PC-3 (cell line): Measurements from ENCODE around the gene MIPEP. TPM values are rescaled to one million over a fixed set of nuclear protein-coding genes. Genes with fewer than 3 reads are reported as not detected.

ENCODE experiments used
- ATAC-seq: fragments of 200-7000 bp; cut with Tn5 transposase; 2 replicates; pipeline ENCODE4 v1.9.1; 2020; ENCODE audit warnings: mild to moderate bottlenecking, moderate library complexity
- BruUV-seq: library from RNA; stranded (reverse); fragments of 400-500 nt; replicated peaks from 2 replicates; lab custom pipeline; 2021; lab: Mats Ljungman, UMichigan
- CTCF ChIA-PET: fragments of 300-600 bp; sonication (Branson Sonifier 250); formaldehyde crosslinking; loops from one replicate; lab custom pipeline; 2022; ENCODE audit warnings: antibody characterized with exemption; lab: Charles Lee
- POLR2A ChIA-PET: fragments of 300-600 bp; sonication (Branson Sonifier 250); formaldehyde crosslinking; loops from one replicate; lab custom pipeline; 2022; ENCODE audit warnings: antibody characterized with exemption; ENCODE audit not compliant: unreplicated experiment; lab: Charles Lee
- DNase-seq: peaks from one replicate; pipeline ENCODE4 v3.0.0-alpha.2; 2015
- H2AFZ ChIP-seq: fragments of 300-600 bp; sonication (generic); 2 replicates; pipeline ENCODE4 v1.6.0; 2016; ENCODE audit warnings: antibody characterized with exemption, low read length
- H3F3A ChIP-seq: fragments of 300-600 bp; sonication (generic); one replicate; pipeline ENCODE4 v1.6.0; 2017; ENCODE audit warnings: antibody characterized with exemption, low read length, control low read depth, mild to moderate bottlenecking; ENCODE audit not compliant: unreplicated experiment
- H3K27ac ChIP-seq: fragments of 300-600 bp; sonication (generic); 2 replicates; pipeline ENCODE4 v1.5.1; 2016; ENCODE audit warnings: mild to moderate bottlenecking, low read length
- H3K27me3 ChIP-seq: fragments of 300-600 bp; sonication (generic); 2 replicates; pipeline ENCODE4 v1.6.1; 2016; ENCODE audit warnings: low read length, mixed read lengths
- H3K36me3 ChIP-seq: fragments of 300-600 bp; sonication (generic); 2 replicates; pipeline ENCODE4 v1.6.1; 2016; ENCODE audit warnings: low read depth, mixed run types, low read length, mixed read lengths
- H3K4me1 ChIP-seq: fragments of 300-600 bp; sonication (generic); 2 replicates; pipeline ENCODE4 v1.5.1; 2016; ENCODE audit warnings: low read length; ENCODE audit not compliant: insufficient read depth
- H3K4me2 ChIP-seq: fragments of 300-600 bp; sonication (generic); 2 replicates; pipeline ENCODE4 v1.6.0; 2016; ENCODE audit warnings: low read length
- H3K4me3 ChIP-seq: fragments of 300-600 bp; sonication (generic); 2 replicates; pipeline ENCODE4 v1.5.1; 2016; ENCODE audit warnings: mild to moderate bottlenecking, low read length, mixed read lengths
- H3K79me2 ChIP-seq: fragments of 300-600 bp; sonication (generic); 2 replicates; pipeline ENCODE4 v1.6.1; 2017; ENCODE audit warnings: low read length, mixed read lengths
- H3K9ac ChIP-seq: fragments of 300-600 bp; sonication (generic); 2 replicates; pipeline ENCODE4 v1.6.0; 2016; ENCODE audit warnings: mild to moderate bottlenecking, low read length
- H3K9me2 ChIP-seq: fragments of 300-600 bp; sonication (generic); replicated peaks from 2 replicates; pipeline ENCODE4 v1.6.1; 2016; ENCODE audit warnings: mixed run types, low read length, mixed read lengths
- H3K9me3 ChIP-seq: fragments of 300-600 bp; sonication (generic); 2 replicates; pipeline ENCODE4 v1.6.1; 2016; ENCODE audit warnings: low read length, mixed read lengths
- H4K20me1 ChIP-seq: fragments of 300-600 bp; sonication (generic); 2 replicates; pipeline ENCODE4 v1.6.1; 2016; ENCODE audit warnings: low read length, mixed read lengths
- CTCF ChIP-seq: fragments of 300-600 bp; sonication (generic); conservative IDR thresholded peaks from 2 replicates; pipeline ENCODE4 v1.5.1; 2017; ENCODE audit warnings: antibody characterized with exemption, low read depth, mild to moderate bottlenecking, low read length
- EZH2 ChIP-seq: fragments of 300-600 bp; sonication (generic); IDR thresholded peaks from one replicate; pipeline ENCODE4 v1.6.1; 2017; ENCODE audit warnings: antibody characterized with exemption, mild to moderate bottlenecking, low read length; ENCODE audit not compliant: unreplicated experiment
- EZH2phosphoT487 ChIP-seq: fragments of 300-600 bp; sonication (generic); IDR thresholded peaks from 2 replicates; pipeline ENCODE4 v1.6.1; 2018; ENCODE audit warnings: mild to moderate bottlenecking, antibody characterized with exemption, low read length, borderline replicate concordance
- intact Hi-C: fragments of 100-400 bp; cut with micrococcal nuclease; formaldehyde crosslinking; loops from 2 replicates; pipeline ENCODE4 v1.9.0; 2023
- total RNA-seq: library from RNA; depleted of rRNA; stranded (reverse); fragments of >200 nt; gene quantifications from 2 replicates; pipeline ENCODE4 v1.2.3, GENCODE V29; 2014

MIPEP gene
- total RNA-seq, 1 experiment from 2014 or later, result 30.5 TPM

GRCh38 chr13:23848019-23848418, 41.2 kb downstream of the MIPEP start:
- ChIA-PET POLR2A (interaction anchor here (1.0 kb wide), 1 partner anchor 11 kb away, joined by 4 read pairs; no protein-coding TSS in a partner anchor), CTCF (no interaction called here)
- no peak for TF ChIP-seq EZH2phosphoT487
- TF ChIP-seq CTCF, result no peak
- no peak for TF ChIP-seq EZH2
- DNase-seq, result no peak
- H3K4me2 ChIP-seq, result no peak overlapping the region
- H3K9me2 ChIP-seq, result no peaks in the 10 kb centered on the region
- H3K9me3 ChIP-seq, result no peaks in the 10 kb centered on the region
- H3K27ac ChIP-seq, result no peak overlapping the region
- H3K27me3 ChIP-seq, result no peaks in the 10 kb centered on the region
- intact Hi-C loops, result no loop called here
- no peak overlapping the region for H3K9ac ChIP-seq
- no peaks in the 10 kb centered on the region for H3K36me3 ChIP-seq
- H2AFZ ChIP-seq, result no peak overlapping the region
- no peak overlapping the region for H3K4me3 ChIP-seq
- peaks cover 18% of the 10 kb centered on the region for H3K4me1 ChIP-seq
- H3F3A ChIP-seq, result no peaks in the 10 kb centered on the region
- no peaks in the 10 kb centered on the region for H3K79me2 ChIP-seq
- H4K20me1 ChIP-seq, result no peaks in the 10 kb centered on the region
- no peak for ATAC-seq
- no TSS peak for BruUV-seq

GRCh38 chr13:23847497-23847896, 41.7 kb downstream of the MIPEP start:
- H2AFZ ChIP-seq, result no peak overlapping the region
- no peaks in the 10 kb centered on the region for H4K20me1 ChIP-seq
- no peak overlapping the region for H3K27ac ChIP-seq
- POLR2A ChIA-PET, result no interaction called here
- no TSS peak for BruUV-seq
- no peaks in the 10 kb centered on the region for H3F3A ChIP-seq
- H3K9me3 ChIP-seq, result no peaks in the 10 kb centered on the region
- no peaks in the 10 kb centered on the region for H3K9me2 ChIP-seq
- CTCF ChIA-PET, result no interaction called here
- H3K79me2 ChIP-seq, result no peaks in the 10 kb centered on the region
- TF ChIP-seq EZH2 (no peak), EZH2phosphoT487 (no peak), CTCF (no peak)
- H3K4me2 ChIP-seq, result no peak overlapping the region
- DNase-seq (no peak), ATAC-seq (no peak)
- H3K9ac ChIP-seq, result no peak overlapping the region
- intact Hi-C loops, result no loop called here
- H3K27me3 ChIP-seq, result no peaks in the 10 kb centered on the region
- H3K4me1 ChIP-seq, result peaks cover 18% of the 10 kb centered on the region
- H3K4me3 ChIP-seq, result no peak overlapping the region
- no peaks in the 10 kb centered on the region for H3K36me3 ChIP-seq

GRCh38 chr13:23845105-23845725, 44.0 kb downstream of the MIPEP start:
- 0 out of 2 replicates have a peak, but pooled peaks cover 5% of the 10 kb centered on the region for H3K4me1 ChIP-seq
- ATAC-seq, result no peak
- H3F3A ChIP-seq, result no peaks in the 10 kb centered on the region
- no peaks in the 10 kb centered on the region for H3K36me3 ChIP-seq
- TF ChIP-seq CTCF (no peak), EZH2 (no peak), EZH2phosphoT487 (no peak)
- ChIA-PET POLR2A (no interaction called here), CTCF (no interaction called here)
- no peak overlapping the region for H3K4me2 ChIP-seq
- no peak overlapping the region for H3K27ac ChIP-seq
- H3K4me3 ChIP-seq, result no peak overlapping the region
- intact Hi-C loops, result no loop called here
- DNase-seq, result no peak
- H3K9ac ChIP-seq, result no peak overlapping the region
- BruUV-seq, result no TSS peak
- H3K79me2 ChIP-seq, result no peaks in the 10 kb centered on the region
- H2AFZ ChIP-seq, result no peak overlapping the region
- no peaks in the 10 kb centered on the region for H3K27me3 ChIP-seq
- no peaks in the 10 kb centered on the region for H3K9me2 ChIP-seq
- no peaks in the 10 kb centered on the region for H4K20me1 ChIP-seq
- no peaks in the 10 kb centered on the region for H3K9me3 ChIP-seq
